ENCODE data around the gene SLC6A4.

Gene SLC6A4

GRCh38 chr17:30235386-30236296 lies at the start of gene SLC6A4:
Gene SLC6A4, minus strand, starts transcription at chr17:30235697. Its CDS starts 13,739 bp downstream, at chr17:30221958.
- DNase-seq (ENCODE audit: low read depth) = no peak

- DNase-seq (ENCODE audit: low read depth) = no peak
These were observed 43.7 kb upstream of the SLC6A4 start for GRCh38 chr17:30279156-30279555.

GRCh38 chr17:30278032-30278431 lies 42.5 kb upstream of the SLC6A4 start:
- no peak for DNase-seq (ENCODE audit: low read depth)

- no peak for DNase-seq (ENCODE audit: low read depth)
These were observed 40.4 kb upstream of the SLC6A4 start for GRCh38 chr17:30275911-30276310.

- no peak for DNase-seq (ENCODE audit: low read depth)
These were observed 39.4 kb upstream of the SLC6A4 start for GRCh38 chr17:30274887-30275286.

GRCh38 chr17:30273373-30273772 lies 37.9 kb upstream of the SLC6A4 start:
- DNase-seq (ENCODE audit: low read depth) = no peak

- no peak for DNase-seq (ENCODE audit: low read depth)
These were observed 35.6 kb upstream of the SLC6A4 start for GRCh38 chr17:30271102-30271501.

- no peak for DNase-seq (ENCODE audit: low read depth)
These were observed 32.1 kb upstream of the SLC6A4 start for GRCh38 chr17:30267625-30268024.

- no peak for DNase-seq (ENCODE audit: low read depth)
These were observed 28.2 kb upstream of the SLC6A4 start for GRCh38 chr17:30263552-30264333.

- DNase-seq (ENCODE audit: low read depth) = no peak
These were observed 21.4 kb upstream of the SLC6A4 start for GRCh38 chr17:30256756-30257506.

- DNase-seq (ENCODE audit: low read depth) = no peak
These were observed 18.7 kb upstream of the SLC6A4 start for GRCh38 chr17:30254150-30254549.

GRCh38 chr17:30253312-30253711 lies 17.8 kb upstream of the SLC6A4 start:
- DNase-seq (ENCODE audit: low read depth) = no peak

- no peak for DNase-seq (ENCODE audit: low read depth)
These were observed 16.4 kb upstream of the SLC6A4 start for GRCh38 chr17:30251931-30252330.

- no peak for DNase-seq (ENCODE audit: low read depth)
These were observed 14.0 kb upstream of the SLC6A4 start for GRCh38 chr17:30249460-30249859.

GRCh38 chr17:30248786-30249185 lies 13.3 kb upstream of the SLC6A4 start:
- DNase-seq (ENCODE audit: low read depth) = no peak

- DNase-seq (ENCODE audit: low read depth) = no peak
These were observed 11.0 kb upstream of the SLC6A4 start for GRCh38 chr17:30246460-30246859.

GRCh38 chr17:30244853-30245385 lies 9.4 kb upstream of the SLC6A4 start:
- no peak for DNase-seq (ENCODE audit: low read depth)

GRCh38 chr17:30243568-30243967 lies 8.1 kb upstream of the SLC6A4 start:
- no peak for DNase-seq (ENCODE audit: low read depth)

- no peak for DNase-seq (ENCODE audit: low read depth)
These were observed 7.5 kb upstream of the SLC6A4 start for GRCh38 chr17:30243002-30243401.

GRCh38 chr17:30241051-30241450 lies 5.6 kb upstream of the SLC6A4 start:
- DNase-seq (ENCODE audit: low read depth) = no peak

GRCh38 chr17:30240177-30240576 lies 4.7 kb upstream of the SLC6A4 start:
- DNase-seq (ENCODE audit: low read depth) = no peak

GRCh38 chr17:30239089-30239462 lies 3.6 kb upstream of the SLC6A4 start:
- DNase-seq (ENCODE audit: low read depth) = no peak
